Endothelial cell of umbilical vein (primary cell): ENCODE measurements around the gene OR12D2. TPM values are rescaled to one million over a fixed set of nuclear protein-coding genes. Genes with fewer than 3 reads are reported as not detected.

ENCODE experiments used
- BruUV-seq: library from RNA; stranded (reverse); fragments of 400-500 nt; replicated peaks from 2 replicates; lab custom pipeline; 2021; lab: Mats Ljungman, UMichigan
- CTCF ChIA-PET: fragments of 300-600, 350-600 bp; sonication (Branson Sonifier 250); formaldehyde crosslinking; loops from one replicate; lab custom pipeline; 2021; ENCODE audit warnings: antibody characterized with exemption, inconsistent platforms; lab: Charles Lee
- POLR2A ChIA-PET: fragments of 300-600, 350-600 bp; sonication (Branson Sonifier 250); formaldehyde crosslinking; loops from one replicate; lab custom pipeline; 2021; ENCODE audit warnings: antibody characterized with exemption, inconsistent platforms; lab: Charles Lee
- DNase-seq: peaks from one replicate; pipeline ENCODE4 v3.0.0-alpha.2; 2011; ENCODE audit warnings: low read depth, low spot score
- FAIRE-seq: peaks from 2 replicates; lab custom pipeline; 2011; peaks lifted over from hg19 to GRCh38; lab: Jason Lieb, UNC
- H2AFZ ChIP-seq: 2 replicates; pipeline ENCODE4 v1.6.0; 2012; ENCODE audit warnings: low read depth, low read length, control low read depth, inconsistent platforms
- H3K27ac ChIP-seq: 2 replicates; pipeline ENCODE4 v1.5.1; 2011; ENCODE audit warnings: low read depth, mild to moderate bottlenecking, control low read depth, low read length, moderate library complexity; ENCODE audit not compliant: insufficient read depth
- H3K27me3 ChIP-seq, 2 experiments: 2 replicates each; pipeline versions ENCODE4 v1.6.0 to v1.6.1; 2011; ENCODE audit warnings: low read length in 2 of 2, mixed read lengths in 1 of 2; ENCODE audit not compliant: control insufficient read depth in 2 of 2, insufficient read depth in 2 of 2
- H3K36me3 ChIP-seq, 2 experiments: 2 replicates in 1 of 2; 3 replicates in 1 of 2; pipeline ENCODE4 v1.5.1; 2011; ENCODE audit warnings: low read length in 2 of 2, mild to moderate bottlenecking in 1 of 2, moderate library complexity in 1 of 2; ENCODE audit not compliant: control insufficient read depth in 2 of 2, insufficient read depth in 2 of 2; ENCODE audit errors: extremely low read depth in 1 of 2
- H3K4me1 ChIP-seq: 3 replicates; pipeline ENCODE4 v1.5.1; 2011; ENCODE audit warnings: mild to moderate bottlenecking, low read length; ENCODE audit not compliant: control insufficient read depth, insufficient read depth; ENCODE audit errors: extremely low read depth
- H3K4me2 ChIP-seq: 2 replicates; pipeline ENCODE4 v1.6.1; 2011; ENCODE audit warnings: low read length, control low read depth, mixed read lengths; ENCODE audit not compliant: insufficient read depth
- H3K4me3 ChIP-seq, 3 experiments: fragments of 200-600 bp in 1 of 3; sonication (generic), shearing (Covaris generic) in 1 of 3; replicated peaks in 1 of 3; 2 replicates each; pipeline ENCODE4 v1.5.1; 2011 to 2016; ENCODE audit warnings: control low read depth in 3 of 3, low read length in 3 of 3, mild to moderate bottlenecking in 2 of 3, inconsistent platforms in 1 of 3, low read depth in 1 of 3, moderate library complexity in 1 of 3; ENCODE audit not compliant: insufficient read depth in 1 of 3
- H3K79me2 ChIP-seq: 2 replicates; pipeline ENCODE4 v1.6.0; 2012; ENCODE audit warnings: low read length, inconsistent platforms; ENCODE audit not compliant: control insufficient read depth, insufficient read depth
- H3K9ac ChIP-seq: replicated peaks from 2 replicates; pipeline ENCODE3; 2011; ENCODE audit warnings: low read length, control low read depth; ENCODE audit not compliant: insufficient read depth; ENCODE audit errors: extremely low read depth
- H3K9me1 ChIP-seq: replicated peaks from 3 replicates; pipeline ENCODE4 v1.6.0; 2011; ENCODE audit warnings: mild to moderate bottlenecking, low read length; ENCODE audit not compliant: control insufficient read depth, insufficient read depth; ENCODE audit errors: extremely low read depth
- H3K9me3 ChIP-seq: replicated peaks from 2 replicates; pipeline ENCODE4 v1.5.1; 2012; ENCODE audit warnings: low read length, inconsistent platforms; ENCODE audit not compliant: control insufficient read depth, insufficient read depth
- H4K20me1 ChIP-seq: replicated peaks from 2 replicates; pipeline ENCODE3; 2011; ENCODE audit warnings: mild to moderate bottlenecking, low read length; ENCODE audit not compliant: control insufficient read depth, insufficient read depth; ENCODE audit errors: extremely low read depth
- CTCF ChIP-seq, 2 donors: IDR thresholded peaks; 1 replicate in 1 of 2; 2 replicates in 1 of 2; pipeline ENCODE4 v1.5.1; 2011; ENCODE audit warnings: low read length in 2 of 2, mild to moderate bottlenecking in 2 of 2, moderate library complexity in 2 of 2, control low read depth in 1 of 2, inconsistent platforms in 1 of 2, low read depth in 1 of 2; ENCODE audit not compliant: insufficient read depth in 1 of 2; ENCODE audit errors: extremely low read depth in 1 of 2
- EZH2 ChIP-seq: IDR thresholded peaks from 2 replicates; pipeline ENCODE4 v1.6.1; 2012; ENCODE audit warnings: borderline replicate concordance, low read depth, mild to moderate bottlenecking, moderate library complexity, low read length, inconsistent platforms; ENCODE audit not compliant: severe bottlenecking
- FOS ChIP-seq: IDR thresholded peaks from 2 replicates; pipeline ENCODE4 v1.6.1; 2011; ENCODE audit warnings: mild to moderate bottlenecking, low read length, moderate library complexity, borderline replicate concordance; ENCODE audit not compliant: insufficient read depth
- GATA2 ChIP-seq: IDR thresholded peaks from 2 replicates; pipeline ENCODE4 v1.7.0; 2011; ENCODE audit warnings: low read depth, mild to moderate bottlenecking, moderate library complexity, mixed read lengths, low read length; ENCODE audit not compliant: insufficient read length, insufficient read depth
- JUN ChIP-seq: IDR thresholded peaks from 2 replicates; pipeline ENCODE4 v1.6.1; 2011; ENCODE audit warnings: borderline replicate concordance, low read depth; ENCODE audit not compliant: insufficient read length, insufficient read depth
- MYC ChIP-seq: IDR thresholded peaks from one replicate; pipeline ENCODE4 v1.6.1; 2011; ENCODE audit warnings: mild to moderate bottlenecking, low read depth, low read length
- POLR2A ChIP-seq: IDR thresholded peaks from 2 replicates; pipeline ENCODE4 v1.6.1; 2012; ENCODE audit warnings: low read depth, mild to moderate bottlenecking, control low read depth, low read length
- POLR2AphosphoS5 ChIP-seq: IDR thresholded peaks from 2 replicates; pipeline ENCODE4 v1.6.1; 2012; ENCODE audit warnings: low read depth, mild to moderate bottlenecking, control low read depth, low read length, moderate library complexity; ENCODE audit not compliant: insufficient read depth
- dilution Hi-C: fragments of 300-500 bp; cut with MboI; formaldehyde crosslinking; loops from one replicate; pipeline ENCODE4 v1.15.0; 2019; ENCODE audit warnings: low sequenced_read_pairs; ENCODE audit not compliant: extremely low pct_ligation_motif_present
- intact Hi-C: fragments of 100-400 bp; cut with micrococcal nuclease; formaldehyde crosslinking; loops from one replicate; pipeline ENCODE4 v1.10.0; 2022
- polyA plus RNA-seq, 4 experiments: library from polyadenylated mRNA; depleted of rRNA in 3 of 4; stranded (reverse) in 3 of 4; unstranded in 1 of 4; fragments of >200 nt; gene quantifications; 2 replicates each; pipeline versions ENCODE4 v1.2.1 to v1.2.3, GENCODE V29; 2011 to 2012; ENCODE audit warnings: missing spikeins in 1 of 4
- total RNA-seq: library from RNA; stranded (reverse); gene quantifications from 2 replicates; pipeline ENCODE4 v1.2.3, GENCODE V29; 2021
- TF ChIP-seq, protein P1 (sequence below): IDR thresholded peaks from 2 replicates; pipeline ENCODE4 v1.6.1; 2011; ENCODE audit not compliant: insufficient read depth, insufficient read length

OR12D2 gene
- total and polyA plus RNA-seq, 2 donors (not counting 3 experiments of a cell fraction or from before 2014, with no cell fraction given), result not detected

GRCh38 chr6:29414588-29414987, 19.2 kb downstream of the OR12D2 start, which contains the start of gene OR12D1:
TSS of gene OR12D1 (plus strand) at chr6:29414928.
- Histone ChIP-seq H4K20me1 (no peaks in the 10 kb centered on the region), H3K79me2 (no peaks in the 10 kb centered on the region), H3K9ac (no peak within 1 kb of the TSS), H3K4me1 (no peaks in the 10 kb centered on the region), H3K9me1 (no peaks in the 10 kb centered on the region), H3K27me3 (no peaks in the 10 kb centered on the region), H3K36me3 (no peaks in the 10 kb centered on the region), H3K4me2 (no peak within 1 kb of the TSS), H3K27ac (no peak within 1 kb of the TSS), H3K9me3 (peaks cover 2% of the 10 kb centered on the region), H2AFZ (no peak within 1 kb of the TSS), H3K4me3 (no peak within 1 kb of the TSS)
- no peak for DNase-seq
- ChIA-PET CTCF (no interaction called here), POLR2A (no interaction called here)
- dilution Hi-C loops, result no loop called here
- no peak for FAIRE-seq
- no TSS peak for BruUV-seq
- intact Hi-C loops, result no loop called here
- TF ChIP-seq MYC (no peak), GATA2 (no peak), POLR2A (no peak), JUN (no peak), FOS (no peak), CTCF (IDR thresholded peaks at IDR 0.05; ENCODE audit: extremely low read depth in 1 of 2, insufficient read depth in 1 of 2, low read depth in 1 of 2, low read length in 2 of 2) (no peak), EZH2 (no peak), POLR2AphosphoS5 (no peak)
- TF ChIP-seq, protein P1, sequence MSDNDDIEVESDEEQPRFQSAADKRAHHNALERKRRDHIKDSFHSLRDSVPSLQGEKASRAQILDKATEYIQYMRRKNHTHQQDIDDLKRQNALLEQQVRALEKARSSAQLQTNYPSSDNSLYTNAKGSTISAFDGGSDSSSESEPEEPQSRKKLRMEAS, result no peak
